NT2/D1 (cell line): Measurements from ENCODE around the gene PCBD2.

ENCODE experiments used
- SUZ12 ChIP-seq: IDR thresholded peaks from 2 replicates; pipeline ENCODE4 v1.6.1; 2011; ENCODE audit not compliant: insufficient read length, insufficient read depth; ENCODE audit errors: extremely low read depth
- YY1 ChIP-seq: IDR thresholded peaks from 2 replicates; pipeline ENCODE4 v1.6.1; 2011; ENCODE audit not compliant: insufficient read length, insufficient read depth
- ZNF274 ChIP-seq: IDR thresholded peaks from 2 replicates; pipeline ENCODE4 v1.6.1; 2011; ENCODE audit warnings: mild to moderate bottlenecking, low read depth, low read length

- no peak for TF ChIP-seq ZNF274
- no peak for TF ChIP-seq SUZ12
- TF ChIP-seq YY1: no peak
Measured at GRCh38 chr5:134949316-134949715, 44.4 kb downstream of the PCBD2 start.
